Breast epithelium (tissue), 4 donors: ENCODE results near the gene PCP4. TPM values are rescaled to one million over a fixed set of nuclear protein-coding genes. Genes with fewer than 3 reads are reported as not detected.

Experiments used
- DNase-seq, 2 donors: peaks; one replicate each; pipeline ENCODE4 v3.0.0-alpha.2; 2019; ENCODE audit warnings: low spot score in 2 of 2
- H3K27ac ChIP-seq, 2 donors: fragments of 200-600 bp; sonication (generic) in 1 of 2; one replicate each; pipeline ENCODE4 v1.5.1; 2016 to 2019; ENCODE audit warnings: mild to moderate bottlenecking in 1 of 2
- H3K27me3 ChIP-seq, 2 donors: fragments of 200-600 bp; sonication (generic) in 1 of 2; one replicate each; pipeline versions ENCODE4 v1.5.1 to v1.6.0; 2017 to 2019; ENCODE audit warnings: control low read depth in 1 of 2, mild to moderate bottlenecking in 1 of 2
- H3K36me3 ChIP-seq: fragments of 200-600 bp; one replicate; pipeline ENCODE4 v1.5.1; 2019
- H3K4me1 ChIP-seq, 2 donors: fragments of 200-600 bp; sonication (generic); one replicate each; pipeline ENCODE4 v1.5.1; 2016 to 2019; ENCODE audit warnings: control low read depth in 1 of 2
- H3K4me3 ChIP-seq, 3 donors: fragments of 200-600 bp; sonication (generic); 1 replicate in 2 of 3; 2 replicates in 1 of 3; pipeline ENCODE4 v1.5.1; 2016 to 2019; ENCODE audit warnings: mild to moderate bottlenecking in 3 of 3, moderate library complexity in 2 of 3
- H3K9me3 ChIP-seq, 2 donors: fragments of 200-600 bp; sonication (generic) in 1 of 2; one replicate each; pipeline ENCODE4 v1.5.1; 2016 to 2019; ENCODE audit warnings: control low read depth in 1 of 2
- CTCF ChIP-seq, 3 donors: fragments of 450-650 bp; IDR thresholded peaks; one replicate each; pipeline ENCODE4 v1.5.1; 2016 to 2017; ENCODE audit warnings: antibody characterized with exemption in 3 of 3, mild to moderate bottlenecking in 3 of 3, moderate library complexity in 3 of 3
- POLR2A ChIP-seq: fragments of 450-650 bp; IDR thresholded peaks from one replicate; pipeline ENCODE4 v1.6.1; 2016; ENCODE audit warnings: antibody characterized with exemption, mild to moderate bottlenecking, moderate library complexity
- POLR2AphosphoS5 ChIP-seq, 3 donors: sonication (generic); formaldehyde crosslinking; IDR thresholded peaks; one replicate each; pipeline ENCODE4 v1.6.1; 2017; ENCODE audit warnings: antibody characterized with exemption in 3 of 3
- intact Hi-C: fragments of 100-400 bp; cut with DNase I; formaldehyde crosslinking; loops from one replicate; pipeline ENCODE4 v1.15.1; 2023; ENCODE audit warnings: low total_unique reads
- total RNA-seq, 3 donors: library from RNA; depleted of rRNA; stranded (reverse); fragments of >200 nt; gene quantifications; one replicate each; pipeline ENCODE4 v1.1.0, GENCODE V29; 2016

PCP4 gene
- total RNA-seq, 3 donors from 2014 or later: 2.3 TPM; not detected in 1

GRCh38 chr21:39840373-39841097, 26.7 kb upstream of the PCP4 start:
- Histone ChIP-seq H3K36me3 (no peaks in the 10 kb centered on the region), H3K9me3 (no peaks in the 10 kb centered on the region), H3K27ac (no peak overlapping the region), H3K4me3 (no peak overlapping the region), H3K4me1 (no peaks in the 10 kb centered on the region), H3K27me3 (no peaks in the 10 kb centered on the region)
- DNase-seq: no peak
- no peak for TF ChIP-seq CTCF (IDR thresholded peaks at IDR 0.05)
- TF ChIP-seq POLR2AphosphoS5 (IDR thresholded peaks at IDR 0.05): no peak
- TF ChIP-seq POLR2A: no peak
- intact Hi-C loops: no loop called here

GRCh38 chr21:39842741-39843459, 24.3 kb upstream of the PCP4 start:
- TF ChIP-seq CTCF (IDR thresholded peaks at IDR 0.05) (no peak), POLR2AphosphoS5 (IDR thresholded peaks at IDR 0.05) (no peak), POLR2A (no peak)
- Histone ChIP-seq H3K36me3 (no peaks in the 10 kb centered on the region), H3K4me3 (no peak overlapping the region), H3K9me3 (no peaks in the 10 kb centered on the region), H3K27ac (no peak overlapping the region), H3K4me1 (no peaks in the 10 kb centered on the region), H3K27me3 (no peaks in the 10 kb centered on the region)
- intact Hi-C loops: no loop called here
- no peak for DNase-seq

GRCh38 chr21:39843483-39843882, 23.8 kb upstream of the PCP4 start:
- intact Hi-C loops: no loop called here
- H3K27ac ChIP-seq: no peak overlapping the region
- no peaks in the 10 kb centered on the region for H3K36me3 ChIP-seq

GRCh38 chr21:39843916-39844315, 23.3 kb upstream of the PCP4 start:
- Histone ChIP-seq H3K27me3 (no peaks in the 10 kb centered on the region), H3K4me3 (no peak overlapping the region), H3K9me3 (no peaks in the 10 kb centered on the region), H3K4me1 (no peaks in the 10 kb centered on the region), H3K36me3 (no peaks in the 10 kb centered on the region), H3K27ac (no peak overlapping the region)
- intact Hi-C loops: no loop called here
- no peak for DNase-seq
- no peak for TF ChIP-seq CTCF (IDR thresholded peaks at IDR 0.05)

More at GRCh38 chr21:39843483-39843882, 23.8 kb upstream of the PCP4 start:
- Histone ChIP-seq H3K4me3 (no peak overlapping the region), H3K27me3 (no peaks in the 10 kb centered on the region), H3K9me3 (no peaks in the 10 kb centered on the region), H3K4me1 (no peaks in the 10 kb centered on the region)
- TF ChIP-seq CTCF (IDR thresholded peaks at IDR 0.05): no peak
- no peak for TF ChIP-seq POLR2AphosphoS5 (IDR thresholded peaks at IDR 0.05)
- TF ChIP-seq POLR2A: no peak
- DNase-seq: no peak

- H3K4me1 ChIP-seq: no peaks in the 10 kb centered on the region
- intact Hi-C loops: no loop called here
- TF ChIP-seq CTCF (IDR thresholded peaks at IDR 0.05): no peak
- no peak for TF ChIP-seq POLR2A
- no peak for TF ChIP-seq POLR2AphosphoS5 (IDR thresholded peaks at IDR 0.05)
- H3K27me3 ChIP-seq: no peaks in the 10 kb centered on the region
- no peaks in the 10 kb centered on the region for H3K36me3 ChIP-seq
- no peak for DNase-seq
- no peak overlapping the region for H3K27ac ChIP-seq
- no peak overlapping the region for H3K4me3 ChIP-seq
- no peaks in the 10 kb centered on the region for H3K9me3 ChIP-seq
Observed at GRCh38 chr21:39845571-39846130, 21.6 kb upstream of the PCP4 start.
